ENCODE measurements around the gene CDK5RAP2.

CDK5RAP2 gene

GRCh38 chr9:120603591-120603990 is 23.6 kb upstream of the CDK5RAP2 start:
- ChIA-PET CTCF (interaction anchor here (1.0 to 1.6 kb wide), 2 partner anchors 10 to 145 kb away, joined by 3 to 4 read pairs; no protein-coding TSS in a partner anchor), POLR2A (no interaction called here)
- no peaks in the 10 kb centered on the region for H3K4me1 ChIP-seq (ENCODE audit: control insufficient read depth, insufficient read depth, low read length)
- H3K36me3 ChIP-seq (ENCODE audit: control insufficient read depth in 2 of 2, insufficient read depth in 1 of 2, low read length in 2 of 2) = peaks cover 0 to 28% of the 10 kb centered on the region in 2 experiments; a peak in 1 of 3 replicates
- no peak overlapping the region for H3K27ac ChIP-seq (ENCODE audit: extremely low read depth, low read depth, low read length)
- no peaks in the 10 kb centered on the region for H3K9me3 ChIP-seq (ENCODE audit: control insufficient read depth, insufficient read depth, low read depth, low read length)
- TF ChIP-seq ZNF112 (tag by site-specific recombination; IDR thresholded peaks at IDR 0.05) (no peak), PRDM2 (tag by site-specific recombination; IDR thresholded peaks at IDR 0.05; ENCODE audit: borderline replicate concordance) (no peak), ZNF791 (tag by site-specific recombination; IDR thresholded peaks at IDR 0.05) (no peak), ZNF350 (tag by site-specific recombination; IDR thresholded peaks at IDR 0.05) (no peak), KLF1 (tag by site-specific recombination; IDR thresholded peaks at IDR 0.05) (no peak), ZNF184 (tag by site-specific recombination; IDR thresholded peaks at IDR 0.05) (no peak), ZSCAN16 (tag by site-specific recombination; IDR thresholded peaks at IDR 0.05) (no peak), ZBTB10 (tag by site-specific recombination; IDR thresholded peaks at IDR 0.05) (no peak), ZNF518A (tag by site-specific recombination; conservative IDR thresholded peaks at IDR 0.05; ENCODE audit: low read depth) (no peak), WT1 (tag by site-specific recombination; IDR thresholded peaks at IDR 0.05) (no peak)
- no peak overlapping the region for H3K4me3 ChIP-seq (ENCODE audit: low read depth, low read length)

- ChIA-PET CTCF (interaction anchor here (0.6 to 1.6 kb wide), 3 partner anchors 11 to 379 kb away, joined by 3 to 4 read pairs (median 3); no protein-coding TSS in a partner anchor), POLR2A (no interaction called here)
- H3K4me1 ChIP-seq (ENCODE audit: control insufficient read depth, insufficient read depth, low read length) = no peaks in the 10 kb centered on the region
- H3K9me3 ChIP-seq (ENCODE audit: control insufficient read depth, insufficient read depth, low read depth, low read length) = no peaks in the 10 kb centered on the region
- H3K27ac ChIP-seq (ENCODE audit: extremely low read depth, low read depth, low read length) = no peak overlapping the region
- H3K36me3 ChIP-seq (ENCODE audit: control insufficient read depth in 2 of 2, insufficient read depth in 1 of 2, low read length in 2 of 2) = peaks cover 0 to 25% of the 10 kb centered on the region in 2 experiments; a peak in 1 of 3 replicates
- no peak overlapping the region for H3K4me3 ChIP-seq (ENCODE audit: low read depth, low read length)
- TF ChIP-seq ZNF184 (tag by site-specific recombination; IDR thresholded peaks at IDR 0.05) (no peak), ZBTB6 (tag by site-specific recombination; IDR thresholded peaks at IDR 0.05) (no peak), ZNF768 (tag by site-specific recombination; IDR thresholded peaks at IDR 0.05) (no peak), ZNF274 (IDR thresholded peaks at IDR 0.05; ENCODE audit: low read length) (no peak), ZNF274 (tag by site-specific recombination; IDR thresholded peaks at IDR 0.05; ENCODE audit: borderline replicate concordance) (no peak), ZBTB44 (tag by site-specific recombination; IDR thresholded peaks at IDR 0.05) (no peak), SETDB1 (IDR thresholded peaks at IDR 0.05; ENCODE audit: insufficient read length, low read length) (no peak), ZNF362 (tag by site-specific recombination; IDR thresholded peaks at IDR 0.05) (no peak)
These were observed 23.0 kb upstream of the CDK5RAP2 start for GRCh38 chr9:120603010-120603409.
